H7 (cell line): ENCODE results near the gene COPS8. TPM values are rescaled to one million over a fixed set of nuclear protein-coding genes. Genes with fewer than 3 reads are reported as not detected.
A peak's percentile ranks its signal among the peaks of the same experiment; 100 is the strongest.

Experiments used
- DNase-seq: peaks from one replicate; pipeline ENCODE4 v3.0.0; 2012
- H3K27me3 ChIP-seq: 2 replicates; pipeline ENCODE4 v1.6.0; 2011; ENCODE audit warnings: mild to moderate bottlenecking, low read length; ENCODE audit not compliant: control insufficient read depth, insufficient read depth
- H3K36me3 ChIP-seq: replicated peaks from 2 replicates; pipeline ENCODE4 v1.5.1; 2011; ENCODE audit warnings: low read length; ENCODE audit not compliant: control insufficient read depth, insufficient read depth
- H3K4me3 ChIP-seq: 2 replicates; pipeline ENCODE4 v1.5.1; 2011; ENCODE audit warnings: low read depth, mild to moderate bottlenecking, control low read depth, low read length, moderate library complexity; ENCODE audit not compliant: insufficient read depth
- total RNA-seq: library from RNA; depleted of rRNA; stranded (reverse); fragments of >200 nt; shearing (Covaris generic); gene quantifications from 2 replicates; pipeline ENCODE4 v1.2.3, GENCODE V29; 2014

COPS8 gene
- total RNA-seq, 1 experiment from 2014 or later = 101 TPM

- Histone ChIP-seq H3K4me3 (no peak overlapping the region), H3K36me3 (no peaks in the 10 kb centered on the region), H3K27me3 (no peaks in the 10 kb centered on the region)
- no peak for DNase-seq
These were observed 9.7 kb upstream of the COPS8 start for GRCh38 chr2:237075749-237076599.

- DNase-seq = no peak
- Histone ChIP-seq H3K27me3 (no peaks in the 10 kb centered on the region), H3K4me3 (no peak overlapping the region), H3K36me3 (no peaks in the 10 kb centered on the region)
These were observed 4.1 kb upstream of the COPS8 start for GRCh38 chr2:237081596-237081995.

GRCh38 chr2:237083026-237083425, 2.7 kb upstream of the COPS8 start:
- Histone ChIP-seq H3K36me3 (no peaks in the 10 kb centered on the region), H3K27me3 (no peaks in the 10 kb centered on the region), H3K4me3 (no peak overlapping the region)
- no peak for DNase-seq

- no peaks in the 10 kb centered on the region for H3K36me3 ChIP-seq
- H3K4me3 ChIP-seq = no peak overlapping the region
- no peaks in the 10 kb centered on the region for H3K27me3 ChIP-seq
- no peak for DNase-seq
These were observed 1.2 kb upstream of the COPS8 start for GRCh38 chr2:237084444-237084843.

GRCh38 chr2:237090906-237091305, 5.2 kb downstream of the COPS8 start:
- DNase-seq = no peak
- peaks cover 2% of the 10 kb centered on the region for H3K36me3 ChIP-seq
- no peaks in the 10 kb centered on the region for H3K27me3 ChIP-seq
- H3K4me3 ChIP-seq = no peak overlapping the region

GRCh38 chr2:237091779-237092436, 6.2 kb downstream of the COPS8 start:
- Histone ChIP-seq H3K27me3 (no peaks in the 10 kb centered on the region), H3K36me3 (peaks cover 6% of the 10 kb centered on the region), H3K4me3 (no peak overlapping the region)
- no peak for DNase-seq

GRCh38 chr2:237092506-237092905, 6.8 kb downstream of the COPS8 start:
- Histone ChIP-seq H3K4me3 (no peak overlapping the region), H3K27me3 (no peaks in the 10 kb centered on the region), H3K36me3 (peaks cover 7% of the 10 kb centered on the region)
- no peak for DNase-seq

GRCh38 chr2:237092920-237093781, 7.5 kb downstream of the COPS8 start:
- Histone ChIP-seq H3K27me3 (no peaks in the 10 kb centered on the region), H3K36me3 (peaks cover 9% of the 10 kb centered on the region), H3K4me3 (no peak overlapping the region)
- peak; percentile 14 for DNase-seq

- Histone ChIP-seq H3K27me3 (no peaks in the 10 kb centered on the region), H3K4me3 (no peak overlapping the region), H3K36me3 (peaks cover 15% of the 10 kb centered on the region)
- DNase-seq = no peak
These were observed 10.5 kb downstream of the COPS8 start for GRCh38 chr2:237096201-237096600.

GRCh38 chr2:237096911-237097310, 11.2 kb downstream of the COPS8 start:
- Histone ChIP-seq H3K36me3 (peaks cover 15% of the 10 kb centered on the region), H3K4me3 (no peak overlapping the region), H3K27me3 (no peaks in the 10 kb centered on the region)
- no peak for DNase-seq

GRCh38 chr2:237097326-237097910, 11.7 kb downstream of the COPS8 start:
- peaks cover 15% of the 10 kb centered on the region for H3K36me3 ChIP-seq
- DNase-seq = no peak
- no peak overlapping the region for H3K4me3 ChIP-seq
- no peaks in the 10 kb centered on the region for H3K27me3 ChIP-seq

GRCh38 chr2:237097911-237098702, 12.4 kb downstream of the COPS8 start:
- Histone ChIP-seq H3K36me3 (peaks cover 15% of the 10 kb centered on the region), H3K4me3 (no peak overlapping the region), H3K27me3 (no peaks in the 10 kb centered on the region)
- DNase-seq = no peak

- H3K27me3 ChIP-seq = no peaks in the 10 kb centered on the region
- no peak overlapping the region for H3K4me3 ChIP-seq
- DNase-seq = no peak
- peaks cover 13% of the 10 kb centered on the region for H3K36me3 ChIP-seq
These were observed 14.1 kb downstream of the COPS8 start for GRCh38 chr2:237099804-237100203.
